ENCODE results near the gene LATS2.
A peak's percentile ranks its signal among the peaks of the same experiment; 100 is the strongest.

Gene LATS2

GRCh38 chr13:21061029-21061763, at the start of gene LATS2:
Gene LATS2 (minus strand): TSS chr13:21061586. CDS start chr13:21046026, 15,560 bp downstream.
- peak; percentile 78 for DNase-seq (ENCODE audit: low read depth, low spot score)

DNA sequence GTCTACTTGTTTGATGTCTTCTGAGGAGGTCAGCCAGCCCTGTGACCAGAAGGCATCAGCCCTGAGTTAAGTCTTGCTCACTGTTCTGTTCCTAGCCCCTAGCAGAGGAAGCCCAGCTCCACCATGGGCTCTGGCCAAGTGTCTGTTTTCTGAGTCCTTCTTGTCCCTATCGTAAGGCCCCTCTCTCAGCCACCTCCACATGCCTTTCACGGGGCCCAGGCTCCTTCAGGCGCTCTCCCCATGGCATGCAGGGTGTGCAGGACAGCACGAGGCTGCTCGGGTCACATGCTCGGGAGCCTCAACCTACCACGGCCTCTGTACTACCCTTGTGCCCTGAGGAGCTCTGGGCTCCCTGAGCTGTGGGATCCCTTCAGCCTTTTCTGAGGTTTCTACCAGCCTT, 47.8 kb upstream of the LATS2 start:
- DNase-seq (ENCODE audit: low read depth, low spot score), result no peak

DNA sequence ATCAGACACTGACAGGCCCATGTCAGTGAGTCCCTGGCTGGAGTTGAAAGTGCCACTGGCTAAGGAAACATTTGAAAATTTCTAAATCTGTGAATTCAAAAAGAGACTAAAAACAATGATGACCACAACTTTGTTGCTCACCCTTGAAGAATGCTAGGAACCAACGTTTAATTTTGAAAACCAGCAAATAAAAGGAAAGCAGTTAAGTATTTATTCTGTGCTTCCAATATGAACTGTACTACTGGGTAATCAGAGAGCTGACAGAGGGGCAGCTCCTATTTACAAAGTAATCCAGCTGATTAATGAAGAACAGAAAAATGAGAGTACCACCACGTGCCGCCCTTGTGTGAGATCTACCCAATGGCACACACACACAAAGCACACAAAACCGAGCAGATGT, 44.7 kb upstream of the LATS2 start:
- no peak for DNase-seq (ENCODE audit: low read depth, low spot score)

DNA sequence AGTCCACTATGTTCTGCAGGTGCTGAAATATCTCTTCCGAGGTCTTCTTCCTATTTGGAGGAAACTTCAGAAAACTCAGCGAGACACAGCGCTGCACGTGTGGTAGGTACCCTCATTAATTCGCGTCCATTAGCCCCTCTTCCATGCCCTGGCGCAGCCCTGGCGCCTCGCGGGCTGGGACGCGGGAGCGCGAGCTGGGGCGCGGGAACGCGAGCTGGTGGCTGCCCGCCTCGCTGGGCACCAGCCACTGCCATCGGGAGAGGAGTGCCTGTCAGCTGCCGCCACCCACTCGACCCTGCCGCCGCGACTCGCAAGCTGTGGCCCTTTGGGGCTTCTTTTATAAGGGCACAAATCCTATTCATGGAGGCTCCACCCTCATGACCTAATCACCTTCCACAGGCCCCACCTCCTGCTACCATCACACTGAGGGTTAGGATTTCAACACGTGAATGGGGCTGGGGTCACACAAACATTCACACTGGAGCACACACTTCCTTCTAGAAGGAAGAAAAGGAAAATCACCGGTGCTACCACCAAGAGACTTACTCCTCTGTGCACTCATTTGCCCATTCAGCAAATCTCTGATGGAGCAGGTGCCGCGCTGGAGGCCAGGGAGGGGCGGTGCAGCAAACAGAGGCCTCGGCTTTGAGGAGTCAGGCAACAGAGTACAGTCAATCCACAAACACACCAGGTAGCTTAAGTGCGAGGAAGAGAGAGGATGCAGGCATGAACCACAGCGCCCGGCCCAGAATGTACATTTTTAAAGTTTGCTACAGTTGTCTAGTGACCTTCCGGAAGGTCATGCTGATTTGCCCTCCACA, 43.0 kb upstream of the LATS2 start:
- no peak for DNase-seq (ENCODE audit: low read depth, low spot score)

DNA sequence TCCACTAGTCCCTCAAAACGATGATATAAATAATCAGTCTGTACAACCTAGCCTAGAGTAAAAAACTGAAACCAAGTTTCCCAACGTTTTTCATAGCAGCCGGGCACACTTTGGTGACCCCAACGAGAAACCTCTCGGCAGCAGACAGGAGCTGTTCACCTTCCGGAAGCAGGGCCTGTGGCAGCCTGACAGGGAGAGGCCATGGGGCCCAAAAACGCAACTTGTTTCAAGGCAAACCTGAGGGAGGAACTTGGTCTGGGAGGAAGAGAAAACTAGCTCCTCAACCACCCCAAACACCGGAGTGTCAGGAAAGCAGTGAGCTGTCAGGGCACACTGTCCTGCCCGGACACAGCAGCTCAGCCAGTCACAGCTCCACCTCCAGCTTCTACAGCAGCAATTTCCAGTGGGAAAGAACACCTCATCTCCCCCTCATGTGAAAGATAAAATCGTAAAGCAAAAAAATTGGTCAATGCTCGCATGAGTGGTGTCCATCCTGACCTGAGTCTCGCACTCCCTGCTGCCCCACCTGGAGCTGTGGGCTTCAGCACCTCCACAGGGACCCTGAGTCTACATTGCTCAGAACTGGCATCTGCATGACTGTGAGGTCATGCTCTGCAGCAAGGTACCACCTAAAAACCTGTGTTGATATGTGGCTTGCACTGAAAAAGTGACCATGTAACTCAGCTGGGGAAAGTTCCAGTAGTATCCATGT, 40.6 kb upstream of the LATS2 start:
- DNase-seq (ENCODE audit: low read depth, low spot score), result no peak

GRCh38 chr13:21100994-21101757, 39.8 kb upstream of the LATS2 start:
- no peak for DNase-seq (ENCODE audit: low read depth, low spot score)

GRCh38 chr13:21100211-21100610, 38.8 kb upstream of the LATS2 start:
- DNase-seq (ENCODE audit: low read depth, low spot score), result no peak

GRCh38 chr13:21095311-21095710, 33.9 kb upstream of the LATS2 start:
- DNase-seq (ENCODE audit: low read depth, low spot score), result no peak

DNA sequence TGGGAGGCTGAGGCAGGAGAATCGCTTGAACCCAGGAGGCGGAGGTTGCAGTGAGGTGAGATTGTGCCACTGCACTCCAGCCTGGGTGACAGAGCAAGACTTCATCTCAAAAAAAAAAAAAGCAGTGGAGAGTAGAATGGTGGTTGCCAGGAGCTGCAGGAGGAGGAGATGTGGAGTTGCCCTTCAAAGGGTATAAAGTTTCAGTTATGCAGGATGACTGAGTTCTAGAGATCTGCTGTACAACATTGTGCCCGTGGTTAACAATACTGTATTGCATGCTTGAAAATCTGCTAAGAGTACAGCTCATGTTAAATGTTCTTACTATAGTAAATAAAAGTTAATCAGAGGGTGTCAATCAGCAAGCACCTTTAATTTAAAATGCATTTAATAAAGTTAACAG, 28.4 kb upstream of the LATS2 start:
- no peak for DNase-seq (ENCODE audit: low read depth, low spot score)

- DNase-seq (ENCODE audit: low read depth, low spot score), result no peak
Observed at GRCh38 chr13:21088534-21088933, 27.1 kb upstream of the LATS2 start.

DNA sequence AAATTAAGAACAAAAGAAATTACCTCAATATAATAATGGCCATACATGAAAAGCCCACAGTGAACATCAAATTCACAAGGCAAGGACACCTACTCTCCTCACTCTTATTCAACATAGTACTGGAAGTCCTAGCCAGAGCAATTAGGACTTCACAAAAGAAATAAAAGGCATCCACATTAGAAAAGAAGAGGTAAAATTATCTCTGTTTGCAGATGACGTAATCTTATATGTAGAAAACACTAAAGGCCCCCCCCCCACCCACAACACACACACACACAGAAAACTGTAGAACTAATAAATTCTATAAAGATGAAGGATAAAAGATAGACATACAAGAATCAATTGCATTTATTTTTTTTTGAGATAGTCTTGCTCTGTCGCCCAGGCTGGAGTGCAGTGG, 25.5 kb upstream of the LATS2 start:
- no peak for DNase-seq (ENCODE audit: low read depth, low spot score)

GRCh38 chr13:21081926-21082325, 20.5 kb upstream of the LATS2 start:
- no peak for DNase-seq (ENCODE audit: low read depth, low spot score)

- no peak for DNase-seq (ENCODE audit: low read depth, low spot score)
Observed at GRCh38 chr13:21080593-21080891, 19.2 kb upstream of the LATS2 start.

DNA sequence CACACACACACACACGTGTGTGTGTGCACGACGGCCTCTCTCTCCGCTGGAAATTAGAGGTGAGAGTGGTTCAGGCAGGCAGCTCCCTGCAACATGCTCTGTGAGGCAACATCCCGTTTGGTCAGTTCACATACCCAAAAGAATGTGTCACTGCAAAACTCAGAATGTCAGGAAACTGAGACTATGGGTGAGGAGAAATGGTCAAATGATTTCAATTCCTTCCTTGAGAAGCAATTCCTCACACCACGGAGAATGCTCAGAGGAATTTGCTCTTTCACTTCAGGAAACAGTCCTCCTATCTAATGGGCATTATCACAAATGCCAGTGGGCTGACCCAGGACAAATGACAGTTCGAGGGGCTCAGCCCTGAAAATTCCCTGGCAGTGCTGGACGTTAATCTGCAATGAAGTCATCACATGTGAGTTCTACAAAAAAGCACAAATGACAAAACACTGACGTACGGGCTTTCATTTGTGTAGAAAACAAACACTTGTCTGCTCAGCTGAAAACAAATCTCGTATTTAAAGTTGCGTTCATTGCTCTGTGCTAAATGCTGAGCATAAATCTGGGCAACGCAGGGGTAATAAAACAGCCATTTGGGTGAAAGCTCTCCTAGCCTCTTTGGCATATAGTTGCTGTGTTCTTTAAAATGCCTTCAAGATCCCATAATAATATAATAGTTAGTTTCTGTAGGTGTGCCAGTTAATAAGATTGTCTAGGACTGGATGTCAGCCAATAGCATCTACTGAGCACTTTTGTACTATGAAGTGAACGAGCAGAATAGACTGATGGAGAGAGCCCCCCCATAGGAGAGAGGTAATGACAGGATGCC, 18.6 kb upstream of the LATS2 start:
- no peak for DNase-seq (ENCODE audit: low read depth, low spot score)

GRCh38 chr13:21079221-21079620, 17.8 kb upstream of the LATS2 start:
- DNase-seq (ENCODE audit: low read depth, low spot score), result no peak

- no peak for DNase-seq (ENCODE audit: low read depth, low spot score)
Observed at GRCh38 chr13:21078501-21078900, 17.1 kb upstream of the LATS2 start.

GRCh38 chr13:21077788-21078353, 16.5 kb upstream of the LATS2 start:
- DNase-seq (ENCODE audit: low read depth, low spot score), result no peak

DNA sequence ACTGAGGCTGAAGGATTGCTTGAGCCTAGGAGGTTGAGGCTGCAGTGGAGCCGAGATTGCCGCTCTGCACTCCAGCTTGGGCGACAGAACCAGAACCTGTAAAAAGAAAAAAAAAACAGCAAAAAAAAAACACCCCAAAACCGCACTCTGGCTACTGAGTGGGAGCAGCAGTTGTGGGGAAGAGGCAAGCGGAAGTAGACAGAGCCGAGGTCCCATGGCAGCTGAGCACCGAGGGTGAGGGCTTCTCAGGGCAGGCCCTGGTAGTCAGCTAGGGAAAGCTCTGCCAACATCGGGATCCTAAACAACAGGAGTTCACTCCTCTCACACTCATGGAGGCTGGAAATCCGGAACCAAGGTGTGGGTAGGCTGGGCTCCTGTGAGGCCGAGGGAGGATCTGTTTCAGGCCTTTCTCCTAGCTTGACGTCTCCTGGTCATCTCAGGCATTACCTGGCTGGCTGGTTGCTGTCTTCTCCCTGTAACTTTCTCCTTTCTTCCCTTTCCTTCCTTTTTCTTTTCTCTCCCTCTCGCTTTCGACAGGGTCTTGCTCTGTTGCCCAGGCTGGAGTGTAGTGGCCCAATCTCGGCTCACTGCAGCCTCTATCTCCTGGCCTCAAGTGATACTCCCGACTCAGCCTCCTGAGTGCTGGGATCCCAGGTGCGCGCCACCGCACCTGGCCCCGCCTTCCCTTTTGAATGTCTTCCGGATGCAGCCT, 15.8 kb upstream of the LATS2 start:
- DNase-seq (ENCODE audit: low read depth, low spot score), result no peak

DNA sequence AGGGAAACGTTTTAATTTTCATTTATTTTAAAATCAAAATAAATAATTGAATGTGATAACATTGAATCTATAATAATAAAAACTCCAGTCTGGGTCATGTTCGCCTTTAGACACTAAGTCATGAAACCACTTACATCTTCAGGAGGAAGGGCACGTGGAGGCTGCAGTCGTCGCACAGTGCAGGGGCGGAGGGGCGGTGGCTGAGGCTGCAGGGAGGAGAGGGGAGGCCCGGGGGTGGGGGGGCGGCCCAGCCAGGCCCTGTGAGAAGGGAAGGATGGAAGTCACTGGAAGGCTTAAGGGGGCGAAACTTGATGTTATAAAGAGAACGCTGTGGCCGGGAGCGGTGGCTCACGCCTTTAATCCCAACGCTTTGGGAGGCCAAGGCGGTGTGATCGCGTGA, 14.9 kb upstream of the LATS2 start:
- DNase-seq (ENCODE audit: low read depth, low spot score), result no peak
